GM12875 (cell line): ENCODE results near the gene ANXA4.

Source experiments
- H3K4me3 ChIP-seq: one replicate; pipeline ENCODE4 v1.5.1; 2011; ENCODE audit warnings: low read depth, low read length, control low read depth
- TF ChIP-seq, protein P1 (sequence below): IDR thresholded peaks from 2 replicates; pipeline ENCODE4 v1.5.1; 2011; ENCODE audit warnings: low read depth, mild to moderate bottlenecking, control low read depth, inconsistent platforms, low read length, moderate library complexity, borderline replicate concordance; ENCODE audit not compliant: insufficient read depth

Gene ANXA4

DNA sequence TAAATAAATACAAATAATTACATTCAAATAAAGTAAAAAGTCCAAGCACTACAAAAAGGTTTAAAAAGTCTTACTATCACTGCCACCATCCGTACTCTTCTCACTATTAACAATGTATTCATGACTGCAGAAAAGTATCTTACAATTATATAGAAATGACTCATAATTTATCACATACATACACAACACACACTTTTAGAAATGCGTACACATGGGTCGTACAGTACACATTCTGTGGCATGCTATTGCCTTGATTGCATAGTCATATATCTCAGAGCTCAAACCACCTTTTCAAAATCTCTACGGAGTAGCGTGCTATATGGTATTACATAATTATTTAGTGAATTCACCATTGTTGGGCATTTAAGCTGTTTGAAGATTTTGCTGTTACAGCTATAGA lies 41.6 kb upstream of the ANXA4 start:
- TF ChIP-seq, protein P1, sequence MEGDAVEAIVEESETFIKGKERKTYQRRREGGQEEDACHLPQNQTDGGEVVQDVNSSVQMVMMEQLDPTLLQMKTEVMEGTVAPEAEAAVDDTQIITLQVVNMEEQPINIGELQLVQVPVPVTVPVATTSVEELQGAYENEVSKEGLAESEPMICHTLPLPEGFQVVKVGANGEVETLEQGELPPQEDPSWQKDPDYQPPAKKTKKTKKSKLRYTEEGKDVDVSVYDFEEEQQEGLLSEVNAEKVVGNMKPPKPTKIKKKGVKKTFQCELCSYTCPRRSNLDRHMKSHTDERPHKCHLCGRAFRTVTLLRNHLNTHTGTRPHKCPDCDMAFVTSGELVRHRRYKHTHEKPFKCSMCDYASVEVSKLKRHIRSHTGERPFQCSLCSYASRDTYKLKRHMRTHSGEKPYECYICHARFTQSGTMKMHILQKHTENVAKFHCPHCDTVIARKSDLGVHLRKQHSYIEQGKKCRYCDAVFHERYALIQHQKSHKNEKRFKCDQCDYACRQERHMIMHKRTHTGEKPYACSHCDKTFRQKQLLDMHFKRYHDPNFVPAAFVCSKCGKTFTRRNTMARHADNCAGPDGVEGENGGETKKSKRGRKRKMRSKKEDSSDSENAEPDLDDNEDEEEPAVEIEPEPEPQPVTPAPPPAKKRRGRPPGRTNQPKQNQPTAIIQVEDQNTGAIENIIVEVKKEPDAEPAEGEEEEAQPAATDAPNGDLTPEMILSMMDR, result no peak
- H3K4me3 ChIP-seq, result no peak overlapping the region

DNA sequence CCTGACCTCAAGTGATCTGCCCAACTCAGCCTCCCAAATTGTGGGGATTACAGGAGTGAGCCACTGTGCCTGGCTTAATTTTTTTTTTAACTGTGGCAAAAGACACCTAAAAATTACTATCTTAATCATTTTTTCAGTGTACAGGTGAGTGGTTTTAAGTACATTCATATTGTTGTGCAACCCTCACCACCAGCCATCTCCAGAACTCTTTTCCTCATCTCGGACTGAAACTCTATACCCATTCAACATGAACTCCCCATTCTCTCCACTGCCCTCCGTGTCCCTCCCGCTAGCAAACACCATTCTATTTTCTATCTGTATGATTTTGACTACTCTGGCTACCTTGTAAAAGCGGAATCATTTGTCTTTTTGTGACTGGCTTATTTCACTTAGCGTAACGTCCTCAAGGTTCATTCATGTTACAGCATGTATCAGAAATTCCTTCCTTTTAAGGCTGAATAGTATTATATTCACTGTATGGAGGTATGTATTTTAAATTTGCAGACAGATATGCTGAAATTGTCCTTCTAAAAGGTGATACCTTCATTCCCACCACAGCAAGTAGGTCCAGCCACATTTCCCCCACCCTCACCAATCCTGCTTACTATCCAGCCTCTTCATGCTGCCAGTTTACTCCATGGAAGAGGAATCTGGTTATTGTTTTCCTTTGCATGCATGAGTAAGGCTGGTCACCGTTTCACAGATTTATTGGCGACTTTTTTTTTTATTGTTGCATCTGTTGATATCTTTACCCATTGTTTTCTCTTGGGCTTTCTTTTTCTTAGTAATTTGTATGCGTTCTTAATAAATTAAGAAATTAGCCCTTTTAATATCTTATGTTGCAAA lies 40.6 kb upstream of the ANXA4 start:
- TF ChIP-seq, protein P1, result no peak
- no peak overlapping the region for H3K4me3 ChIP-seq

DNA sequence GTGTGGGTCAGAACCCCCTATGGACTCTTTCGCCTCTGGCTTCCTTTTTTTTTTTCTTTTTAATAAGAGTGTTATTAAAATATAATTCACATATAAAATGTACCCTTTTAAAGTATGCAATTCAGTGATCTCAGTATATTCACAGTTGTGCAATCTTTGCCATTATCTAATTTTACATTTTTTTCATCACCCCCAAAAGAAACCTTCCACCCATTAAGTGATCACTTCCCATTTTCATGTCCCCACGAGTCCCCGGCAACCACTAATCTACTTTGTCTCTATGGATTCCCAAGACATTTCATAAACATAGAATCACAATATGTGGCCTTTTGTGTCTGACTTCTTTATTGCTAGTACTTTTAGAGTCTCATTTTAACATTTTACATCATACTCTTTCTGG lies 38.7 kb upstream of the ANXA4 start:
- TF ChIP-seq, protein P1, result no peak
- H3K4me3 ChIP-seq, result no peak overlapping the region

DNA sequence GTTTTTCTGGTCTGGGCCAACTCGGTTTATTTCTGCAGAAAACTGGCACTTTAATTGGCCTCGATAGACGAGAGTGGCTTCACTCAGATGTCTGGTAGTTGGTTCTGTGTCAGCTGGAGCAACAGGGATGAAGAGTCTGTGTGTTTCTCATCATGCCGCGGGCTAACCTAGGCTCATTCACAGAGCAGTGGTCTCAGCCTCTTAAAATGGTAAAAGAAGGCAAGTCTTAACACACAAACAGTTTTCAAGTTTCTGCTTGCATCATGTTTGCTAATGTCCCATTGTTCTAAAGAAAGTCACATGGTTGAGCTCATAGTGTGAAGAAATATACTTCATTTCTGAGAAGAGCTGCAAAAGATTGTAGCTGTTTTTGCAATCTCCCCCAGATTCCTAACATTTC lies 37.5 kb upstream of the ANXA4 start:
- TF ChIP-seq, protein P1, result no peak
- no peak overlapping the region for H3K4me3 ChIP-seq

DNA sequence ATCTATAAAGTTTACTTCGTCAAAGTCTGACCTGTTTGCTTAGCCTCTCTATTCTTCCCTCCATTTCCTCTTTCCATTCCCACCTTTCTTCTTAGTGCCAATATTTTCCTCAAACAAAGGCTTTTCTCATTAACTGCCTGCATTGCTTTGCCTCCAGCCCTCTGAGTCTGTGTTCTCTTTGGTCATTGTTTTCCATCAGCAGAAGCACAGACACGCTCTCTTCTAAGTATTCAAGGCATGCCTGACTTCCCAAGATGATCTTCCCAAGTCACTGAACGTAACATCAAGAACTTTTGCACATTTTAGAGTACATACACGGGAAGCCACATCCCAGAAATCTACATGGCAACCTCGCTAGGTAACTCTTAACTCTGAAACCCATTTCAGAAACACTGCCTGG lies 32.6 kb upstream of the ANXA4 start:
- TF ChIP-seq, protein P1, result no peak
- H3K4me3 ChIP-seq, result no peak overlapping the region

DNA sequence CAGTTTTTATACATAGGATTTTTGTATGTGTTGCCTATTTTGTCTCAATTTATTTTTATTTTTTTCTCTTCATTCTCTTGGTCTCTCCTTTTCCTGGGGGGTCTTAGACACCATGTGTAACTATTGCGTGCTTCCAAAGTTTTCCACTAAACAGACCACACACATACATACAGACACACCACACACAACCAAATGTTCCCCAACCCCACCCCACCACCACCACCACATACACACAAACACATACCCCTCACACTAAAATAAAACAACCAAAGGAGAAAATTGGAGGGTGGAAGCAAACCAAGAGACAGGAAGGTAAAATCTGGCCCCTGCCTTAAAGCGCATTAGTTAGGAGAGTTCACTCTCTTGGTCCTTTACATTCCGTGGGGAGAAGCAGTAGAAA lies 30.0 kb upstream of the ANXA4 start:
- TF ChIP-seq, protein P1, result no peak
- H3K4me3 ChIP-seq, result no peak overlapping the region

DNA sequence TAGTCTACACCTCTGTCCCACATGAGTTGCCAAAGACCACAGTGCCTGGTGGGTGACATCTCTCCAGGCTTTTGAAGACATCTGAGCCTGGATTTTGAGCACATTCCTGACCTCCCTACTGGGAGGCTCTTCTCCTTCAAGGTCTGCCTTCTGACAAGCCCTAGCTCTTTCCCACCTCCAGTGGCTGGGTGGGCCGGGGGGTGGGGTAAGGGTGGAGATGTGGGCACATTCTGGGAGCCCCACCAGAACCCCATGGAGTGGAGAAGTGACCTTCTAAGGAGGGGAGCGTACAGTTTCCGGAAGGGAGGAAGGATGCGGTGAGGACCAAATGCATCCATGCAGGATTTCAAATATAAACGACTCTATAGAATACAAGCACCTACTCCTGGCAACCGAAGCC lies 27.9 kb upstream of the ANXA4 start:
- no peak overlapping the region for H3K4me3 ChIP-seq
- TF ChIP-seq, protein P1, result no peak
